OCI-LY1 (cell line): ENCODE data around the gene ADAMTS7.

Experiments used
- EZH2 ChIP-seq: fragments of 200-600 bp; sonication (generic), shearing (Covaris generic); IDR thresholded peaks from 2 replicates; pipeline ENCODE4 v1.8.0; 2017; ENCODE audit warnings: borderline replicate concordance, mixed run types, mild to moderate bottlenecking, antibody characterized with exemption, low read length, moderate library complexity, mixed read lengths
- TF ChIP-seq, protein P1 (sequence below): fragments of 200-600 bp; sonication (generic), shearing (Covaris generic); IDR thresholded peaks from 2 replicates; pipeline ENCODE4 v1.5.1; 2017; ENCODE audit warnings: mild to moderate bottlenecking, antibody characterized with exemption, low read length, moderate library complexity, mixed read lengths

DNA sequence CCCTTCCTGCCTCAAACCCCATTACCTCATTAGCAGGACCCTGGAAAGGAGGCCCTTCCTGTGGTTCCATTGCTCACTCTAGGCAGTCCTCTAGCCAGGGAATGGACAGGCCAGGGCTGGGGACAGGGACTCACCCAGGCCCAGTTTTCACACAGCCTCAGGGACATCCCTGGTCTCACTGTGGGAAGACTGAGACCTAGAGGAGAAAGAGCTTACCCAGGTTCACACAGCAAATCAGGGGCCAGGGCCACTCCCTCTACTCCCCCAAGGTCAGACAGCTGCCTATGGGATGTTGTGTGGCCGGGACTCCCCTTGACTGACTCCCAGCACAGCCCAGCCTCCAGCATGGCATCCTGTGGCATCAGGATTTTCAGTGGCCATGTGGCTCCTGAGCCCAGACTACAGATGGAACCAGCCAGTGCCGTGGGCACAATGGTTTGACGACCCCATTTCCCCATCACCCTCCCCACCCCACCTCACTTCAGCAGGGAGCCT is 49.3 kb downstream of the ADAMTS7 start:
- TF ChIP-seq, protein P1, sequence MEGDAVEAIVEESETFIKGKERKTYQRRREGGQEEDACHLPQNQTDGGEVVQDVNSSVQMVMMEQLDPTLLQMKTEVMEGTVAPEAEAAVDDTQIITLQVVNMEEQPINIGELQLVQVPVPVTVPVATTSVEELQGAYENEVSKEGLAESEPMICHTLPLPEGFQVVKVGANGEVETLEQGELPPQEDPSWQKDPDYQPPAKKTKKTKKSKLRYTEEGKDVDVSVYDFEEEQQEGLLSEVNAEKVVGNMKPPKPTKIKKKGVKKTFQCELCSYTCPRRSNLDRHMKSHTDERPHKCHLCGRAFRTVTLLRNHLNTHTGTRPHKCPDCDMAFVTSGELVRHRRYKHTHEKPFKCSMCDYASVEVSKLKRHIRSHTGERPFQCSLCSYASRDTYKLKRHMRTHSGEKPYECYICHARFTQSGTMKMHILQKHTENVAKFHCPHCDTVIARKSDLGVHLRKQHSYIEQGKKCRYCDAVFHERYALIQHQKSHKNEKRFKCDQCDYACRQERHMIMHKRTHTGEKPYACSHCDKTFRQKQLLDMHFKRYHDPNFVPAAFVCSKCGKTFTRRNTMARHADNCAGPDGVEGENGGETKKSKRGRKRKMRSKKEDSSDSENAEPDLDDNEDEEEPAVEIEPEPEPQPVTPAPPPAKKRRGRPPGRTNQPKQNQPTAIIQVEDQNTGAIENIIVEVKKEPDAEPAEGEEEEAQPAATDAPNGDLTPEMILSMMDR: no peak
- no peak for TF ChIP-seq EZH2
